BJ (cell line): Measurements from ENCODE around the gene CPEB3. TPM values are rescaled to one million over a fixed set of nuclear protein-coding genes. Genes with fewer than 3 reads are reported as not detected.

Experiments used
- CTCF ChIA-PET: fragments of 350-600 bp; formaldehyde crosslinking; extraction: SDS; loops from one replicate; lab custom pipeline; 2021; ENCODE audit warnings: antibody characterized with exemption, inconsistent platforms; lab: Yijun Ruan, JAX
- POLR2A ChIA-PET: fragments of 300-600 bp; sonication (Branson Sonifier 250); formaldehyde crosslinking; extraction: SDS; loops from one replicate; lab custom pipeline; 2021; ENCODE audit warnings: antibody characterized with exemption; lab: Charles Lee
- DNase-seq: peaks from one replicate; pipeline ENCODE4 v3.0.0-alpha.2; 2011; ENCODE audit warnings: low read depth
- H3K27me3 ChIP-seq: 2 replicates; pipeline ENCODE4 v1.6.0; 2011; ENCODE audit warnings: low read length; ENCODE audit not compliant: control insufficient read depth, insufficient read depth
- H3K36me3 ChIP-seq: 2 replicates; pipeline ENCODE4 v1.5.1; 2011; ENCODE audit warnings: low read length; ENCODE audit not compliant: control insufficient read depth, insufficient read depth
- H3K4me3 ChIP-seq: 2 replicates; pipeline ENCODE4 v1.5.1; 2011; ENCODE audit warnings: low read depth, mild to moderate bottlenecking, control low read depth, low read length
- polyA plus RNA-seq: library from polyadenylated mRNA; depleted of rRNA; stranded (reverse); fragments of >200 nt; gene quantifications from 2 replicates; pipeline ENCODE4 v1.2.3, GENCODE V29; 2011
- TF ChIP-seq, protein P1 (sequence below): IDR thresholded peaks from 2 replicates; pipeline ENCODE4 v1.5.1; 2011; ENCODE audit warnings: low read depth, mild to moderate bottlenecking, control low read depth, inconsistent platforms, low read length, moderate library complexity; ENCODE audit not compliant: insufficient read depth

Gene CPEB3
- polyA plus RNA-seq, 1 experiment, result 0.28 TPM

DNA sequence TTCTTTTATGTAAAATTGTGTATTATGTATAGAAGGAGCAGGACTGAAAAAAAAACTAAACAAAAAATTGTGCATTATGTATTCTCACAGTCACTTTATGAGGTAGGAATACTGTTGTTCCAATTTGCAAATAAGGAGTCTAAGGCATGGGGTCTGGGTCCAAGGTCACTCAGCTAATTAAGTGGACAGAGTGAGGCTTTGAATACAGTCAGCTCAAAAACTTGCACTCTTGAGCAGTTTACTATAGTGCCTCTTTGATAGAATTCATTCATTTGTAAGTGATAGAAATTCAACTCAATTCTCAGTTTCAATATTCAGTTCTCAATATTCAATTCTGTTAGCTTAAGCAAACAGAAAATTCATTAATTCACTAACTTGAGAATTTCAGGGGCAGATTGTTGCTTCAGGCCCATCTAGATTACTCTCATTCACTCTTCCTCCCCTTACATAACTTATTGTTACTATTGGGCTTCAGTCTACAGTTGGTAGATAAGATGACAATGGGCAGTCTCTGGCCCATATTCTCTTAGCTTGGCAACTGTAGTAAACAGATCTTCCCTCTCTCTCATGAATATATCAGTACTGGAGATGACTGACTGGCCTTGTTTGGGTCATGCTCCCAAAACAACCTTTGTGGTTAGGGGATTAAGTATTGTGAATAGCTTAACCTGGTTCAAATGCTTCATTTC, 280.7 kb downstream of the CPEB3 start:
- H3K27me3 ChIP-seq, result no peaks in the 10 kb centered on the region
- POLR2A ChIA-PET, result no interaction called here
- H3K4me3 ChIP-seq, result no peak overlapping the region
- CTCF ChIA-PET, result interaction anchor here (0.6 to 2.6 kb wide), 2 partner anchors 20 to 296 kb away, joined by 3 to 6 read pairs; no protein-coding TSS in a partner anchor
- no peak for DNase-seq
- peaks cover 4% of the 10 kb centered on the region; the same call in 1 of the 2 replicates for H3K36me3 ChIP-seq
- TF ChIP-seq, protein P1, sequence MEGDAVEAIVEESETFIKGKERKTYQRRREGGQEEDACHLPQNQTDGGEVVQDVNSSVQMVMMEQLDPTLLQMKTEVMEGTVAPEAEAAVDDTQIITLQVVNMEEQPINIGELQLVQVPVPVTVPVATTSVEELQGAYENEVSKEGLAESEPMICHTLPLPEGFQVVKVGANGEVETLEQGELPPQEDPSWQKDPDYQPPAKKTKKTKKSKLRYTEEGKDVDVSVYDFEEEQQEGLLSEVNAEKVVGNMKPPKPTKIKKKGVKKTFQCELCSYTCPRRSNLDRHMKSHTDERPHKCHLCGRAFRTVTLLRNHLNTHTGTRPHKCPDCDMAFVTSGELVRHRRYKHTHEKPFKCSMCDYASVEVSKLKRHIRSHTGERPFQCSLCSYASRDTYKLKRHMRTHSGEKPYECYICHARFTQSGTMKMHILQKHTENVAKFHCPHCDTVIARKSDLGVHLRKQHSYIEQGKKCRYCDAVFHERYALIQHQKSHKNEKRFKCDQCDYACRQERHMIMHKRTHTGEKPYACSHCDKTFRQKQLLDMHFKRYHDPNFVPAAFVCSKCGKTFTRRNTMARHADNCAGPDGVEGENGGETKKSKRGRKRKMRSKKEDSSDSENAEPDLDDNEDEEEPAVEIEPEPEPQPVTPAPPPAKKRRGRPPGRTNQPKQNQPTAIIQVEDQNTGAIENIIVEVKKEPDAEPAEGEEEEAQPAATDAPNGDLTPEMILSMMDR, result no peak

DNA sequence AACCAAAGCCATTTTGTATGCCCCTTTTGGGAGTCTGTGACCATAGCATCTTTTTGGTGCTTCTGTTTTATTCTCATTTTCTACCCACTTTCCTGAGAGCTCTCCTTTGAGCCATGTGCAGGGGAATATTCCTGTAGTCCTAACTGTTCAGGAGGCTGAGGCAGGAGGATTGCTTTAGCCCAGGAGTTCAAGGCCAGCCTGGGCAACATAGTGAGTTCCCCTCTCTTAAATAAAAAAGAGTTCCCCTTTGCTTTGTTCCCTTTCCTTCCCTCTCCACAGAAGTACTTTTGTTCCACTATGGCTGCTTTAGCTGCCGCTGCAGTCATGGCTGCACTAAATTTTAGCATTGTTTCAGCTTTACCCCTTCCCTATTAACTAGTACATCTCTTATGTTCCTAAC, 281.4 kb downstream of the CPEB3 start:
- POLR2A ChIA-PET, result no interaction called here

DNA sequence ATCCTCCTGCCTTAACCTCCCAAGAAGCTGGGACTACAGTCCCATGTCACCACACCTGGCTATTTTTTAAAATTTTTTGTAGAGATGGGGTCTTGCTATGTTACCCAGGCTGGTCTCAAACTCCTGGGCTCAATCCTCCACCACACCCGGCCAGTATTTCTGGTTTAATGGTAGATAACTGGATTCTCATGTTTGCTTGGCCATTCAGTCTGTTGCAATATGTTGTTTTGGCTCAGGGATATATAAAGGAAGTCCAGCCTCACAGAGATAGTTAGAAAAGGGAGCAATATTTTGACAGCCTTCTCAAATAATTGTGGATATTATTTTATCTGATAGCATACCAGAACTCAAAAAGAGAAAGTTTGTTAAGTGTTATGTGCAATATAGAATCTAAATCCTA, 284.9 kb downstream of the CPEB3 start:
- peaks cover under 1% of the 10 kb centered on the region; the same call in 1 of the 2 replicates for H3K36me3 ChIP-seq
- no peak overlapping the region for H3K4me3 ChIP-seq
- TF ChIP-seq, protein P1, result no peak
- POLR2A ChIA-PET, result no interaction called here
- no peak for DNase-seq
- H3K27me3 ChIP-seq, result no peaks in the 10 kb centered on the region
- CTCF ChIA-PET, result interaction anchor here (1.1 kb wide), 1 partner anchor 12 kb away, joined by 3 read pairs; no protein-coding TSS in a partner anchor

More for the DNA sequence above, 281.4 kb downstream of the CPEB3 start:
- Histone ChIP-seq H3K27me3 (no peaks in the 10 kb centered on the region), H3K4me3 (no peak overlapping the region), H3K36me3 (peaks cover 4% of the 10 kb centered on the region; the same call in 1 of the 2 replicates)
- TF ChIP-seq, protein P1, result no peak
- DNase-seq, result no peak
- CTCF ChIA-PET, result interaction anchor here (1.1 to 2.6 kb wide), 2 partner anchors 20 to 30 kb away, joined by 3 to 6 read pairs; no protein-coding TSS in a partner anchor

DNA sequence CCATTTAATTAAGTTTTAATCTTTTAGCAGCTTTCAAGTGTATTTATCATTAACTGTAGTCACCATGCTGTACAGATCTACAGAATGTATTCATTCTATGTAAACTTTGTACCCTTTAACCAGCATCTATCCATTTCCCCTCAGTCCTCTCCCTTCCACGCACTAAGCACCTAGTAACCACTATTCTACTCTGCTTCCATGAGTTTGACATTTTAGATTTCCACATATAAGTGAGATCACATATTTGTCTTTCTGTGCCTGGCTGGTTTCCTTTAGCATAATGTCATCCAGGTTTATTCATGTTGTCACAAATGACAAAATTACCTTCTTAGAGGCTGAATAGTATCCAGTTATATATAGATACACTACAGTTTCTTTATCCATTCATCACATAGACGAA, 287.6 kb downstream of the CPEB3 start:
- TF ChIP-seq, protein P1, result no peak
- ChIA-PET POLR2A (no interaction called here), CTCF (interaction anchor here (0.6 to 1.2 kb wide), 2 partner anchors 14 to 42 kb away, joined by 3 read pairs; no protein-coding TSS in a partner anchor)
- no peaks in the 10 kb centered on the region for H3K27me3 ChIP-seq
- no peak overlapping the region for H3K4me3 ChIP-seq
- DNase-seq, result no peak
- H3K36me3 ChIP-seq, result peaks cover 3% of the 10 kb centered on the region; the same call in 1 of the 2 replicates

DNA sequence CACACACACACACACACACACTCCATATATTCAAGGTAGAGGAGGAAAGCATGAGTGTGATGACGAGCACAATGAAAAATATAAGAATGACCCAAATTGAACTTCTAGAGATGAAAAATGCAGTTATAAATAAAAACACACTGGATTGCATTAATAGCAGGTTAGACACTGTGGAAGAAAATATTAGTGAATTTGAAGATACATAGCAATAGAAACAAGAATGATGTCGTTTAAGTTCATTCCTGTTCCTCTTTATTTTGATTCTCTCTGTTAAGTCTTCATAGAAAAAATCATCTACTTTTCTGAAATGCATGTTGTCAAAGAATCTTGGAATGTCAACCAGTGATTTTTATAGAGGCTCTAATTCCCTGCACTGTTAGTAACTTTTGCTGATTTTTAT, 288.9 kb downstream of the CPEB3 start:
- CTCF ChIA-PET, result no interaction called here
- H3K36me3 ChIP-seq, result peaks cover 3% of the 10 kb centered on the region; the same call in 1 of the 2 replicates
- TF ChIP-seq, protein P1, result no peak
- POLR2A ChIA-PET, result no interaction called here
- DNase-seq, result no peak
- no peaks in the 10 kb centered on the region for H3K27me3 ChIP-seq
- no peak overlapping the region for H3K4me3 ChIP-seq
